Astrocyte of the spinal cord (primary cell): ENCODE measurements around the gene DLG5.
A peak's percentile ranks its signal among the peaks of the same experiment; 100 is the strongest.
"Not testable (repeated sequence)": the region's sequence is repeated elsewhere in the genome, so short reads cannot be mapped to it uniquely, and the experiment has no call there.

Experiments
- DNase-seq: peaks from one replicate; pipeline ENCODE4 v3.0.0; 2011; ENCODE audit warnings: low read depth, low spot score
- H3K4me3 ChIP-seq: 2 replicates; pipeline ENCODE4 v1.5.1; 2011; ENCODE audit warnings: low read depth, mild to moderate bottlenecking, low read length, moderate library complexity
- in situ Hi-C: cut with HindIII; loops from 2 replicates; pipeline ENCODE4 v1.10.0; 2017; ENCODE audit warnings: low sequenced_read_pairs
- TF ChIP-seq, protein P1 (sequence below): IDR thresholded peaks from 2 replicates; pipeline ENCODE4 v1.5.1; 2012; ENCODE audit warnings: low read depth, mild to moderate bottlenecking, low read length, inconsistent platforms

Gene DLG5

DNA sequence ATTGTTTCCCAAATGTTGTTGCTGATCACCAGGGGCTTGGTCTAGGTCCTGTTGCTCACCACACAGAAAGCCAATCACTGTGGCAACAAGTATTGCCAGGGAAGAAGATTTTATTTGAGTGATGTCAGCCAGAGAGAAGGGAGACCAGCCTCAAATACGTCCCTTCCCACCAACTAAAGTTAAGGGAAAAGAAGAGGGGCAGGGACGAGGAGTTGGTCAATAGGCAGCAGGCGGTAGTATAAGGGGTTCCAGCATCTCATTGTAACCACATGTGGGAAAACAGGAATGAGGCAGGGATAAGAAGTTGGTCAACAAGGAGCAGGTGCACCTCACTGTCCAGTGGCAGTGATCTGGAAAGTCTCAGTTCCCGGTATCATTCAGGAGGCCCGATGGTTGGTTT, 150.1 kb downstream of the DLG5 start:
- DNase-seq: no peak
- in situ Hi-C loops: no loop called here
- no peak overlapping the region for H3K4me3 ChIP-seq
- TF ChIP-seq, protein P1, sequence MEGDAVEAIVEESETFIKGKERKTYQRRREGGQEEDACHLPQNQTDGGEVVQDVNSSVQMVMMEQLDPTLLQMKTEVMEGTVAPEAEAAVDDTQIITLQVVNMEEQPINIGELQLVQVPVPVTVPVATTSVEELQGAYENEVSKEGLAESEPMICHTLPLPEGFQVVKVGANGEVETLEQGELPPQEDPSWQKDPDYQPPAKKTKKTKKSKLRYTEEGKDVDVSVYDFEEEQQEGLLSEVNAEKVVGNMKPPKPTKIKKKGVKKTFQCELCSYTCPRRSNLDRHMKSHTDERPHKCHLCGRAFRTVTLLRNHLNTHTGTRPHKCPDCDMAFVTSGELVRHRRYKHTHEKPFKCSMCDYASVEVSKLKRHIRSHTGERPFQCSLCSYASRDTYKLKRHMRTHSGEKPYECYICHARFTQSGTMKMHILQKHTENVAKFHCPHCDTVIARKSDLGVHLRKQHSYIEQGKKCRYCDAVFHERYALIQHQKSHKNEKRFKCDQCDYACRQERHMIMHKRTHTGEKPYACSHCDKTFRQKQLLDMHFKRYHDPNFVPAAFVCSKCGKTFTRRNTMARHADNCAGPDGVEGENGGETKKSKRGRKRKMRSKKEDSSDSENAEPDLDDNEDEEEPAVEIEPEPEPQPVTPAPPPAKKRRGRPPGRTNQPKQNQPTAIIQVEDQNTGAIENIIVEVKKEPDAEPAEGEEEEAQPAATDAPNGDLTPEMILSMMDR: no peak

DNA sequence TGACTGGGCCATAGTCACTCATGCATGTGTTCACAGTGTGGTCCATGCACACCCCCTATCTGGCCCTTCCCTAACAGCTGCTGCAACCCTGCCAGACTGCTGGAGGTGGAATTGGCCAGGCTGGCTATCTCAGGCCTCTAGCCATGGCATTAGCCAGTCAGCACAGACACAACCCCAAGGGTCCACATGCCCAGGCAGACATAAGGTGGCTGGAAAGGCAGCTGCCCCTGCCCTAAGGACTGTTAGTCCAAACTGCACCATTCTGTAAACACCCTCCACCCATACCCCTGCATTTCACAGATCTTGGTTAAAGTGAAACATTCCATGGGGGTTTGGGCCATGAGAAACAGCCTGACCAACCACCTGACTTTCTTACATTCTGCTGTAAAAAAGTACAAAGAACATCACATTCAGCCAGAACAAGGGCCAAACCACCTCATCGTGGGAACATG, 151.6 kb downstream of the DLG5 start:
- no peak overlapping the region for H3K4me3 ChIP-seq
- in situ Hi-C loops: no loop called here
- TF ChIP-seq, protein P1: no peak
- peak; percentile 69 for DNase-seq

DNA sequence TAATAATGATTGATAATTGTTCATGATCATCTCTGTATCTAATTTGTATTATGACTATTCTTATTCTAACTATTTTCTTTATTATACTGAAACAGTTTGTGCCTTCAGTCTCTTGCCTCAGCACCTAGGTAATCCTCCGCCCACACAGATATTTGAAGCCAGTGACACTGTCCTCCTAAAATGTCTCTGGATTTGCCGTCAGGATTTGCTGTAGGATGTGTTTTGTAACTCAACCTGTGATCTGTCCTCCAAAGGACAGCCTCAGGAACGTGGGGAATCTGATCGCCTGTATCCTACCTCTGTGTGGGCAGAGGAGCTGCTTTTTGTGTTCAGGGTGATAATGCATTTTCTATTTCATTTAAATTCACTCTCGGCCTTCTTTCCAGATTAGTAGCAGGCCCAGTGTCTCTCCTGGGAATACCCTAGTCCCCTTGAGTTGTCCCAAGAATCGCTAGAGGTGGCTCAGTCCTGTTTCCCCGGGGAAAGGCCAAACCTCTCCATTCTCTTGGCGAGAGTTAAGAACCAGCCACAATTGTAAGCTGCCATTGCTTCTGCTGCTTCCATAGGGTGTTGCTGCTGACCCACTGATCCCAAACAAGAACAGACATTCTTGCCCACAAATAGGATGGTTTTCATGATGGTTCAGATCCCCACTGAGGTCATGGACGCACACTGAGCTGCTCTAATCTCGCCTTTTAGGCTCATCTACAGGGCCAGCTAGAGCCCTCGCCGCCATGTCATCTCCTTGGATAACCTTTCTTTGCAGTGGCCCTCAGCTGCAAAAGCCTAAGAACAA, 152.7 kb downstream of the DLG5 start:
- in situ Hi-C loops: no loop called here
- TF ChIP-seq, protein P1: no peak
- H3K4me3 ChIP-seq: no peak overlapping the region
- DNase-seq: no peak

DNA sequence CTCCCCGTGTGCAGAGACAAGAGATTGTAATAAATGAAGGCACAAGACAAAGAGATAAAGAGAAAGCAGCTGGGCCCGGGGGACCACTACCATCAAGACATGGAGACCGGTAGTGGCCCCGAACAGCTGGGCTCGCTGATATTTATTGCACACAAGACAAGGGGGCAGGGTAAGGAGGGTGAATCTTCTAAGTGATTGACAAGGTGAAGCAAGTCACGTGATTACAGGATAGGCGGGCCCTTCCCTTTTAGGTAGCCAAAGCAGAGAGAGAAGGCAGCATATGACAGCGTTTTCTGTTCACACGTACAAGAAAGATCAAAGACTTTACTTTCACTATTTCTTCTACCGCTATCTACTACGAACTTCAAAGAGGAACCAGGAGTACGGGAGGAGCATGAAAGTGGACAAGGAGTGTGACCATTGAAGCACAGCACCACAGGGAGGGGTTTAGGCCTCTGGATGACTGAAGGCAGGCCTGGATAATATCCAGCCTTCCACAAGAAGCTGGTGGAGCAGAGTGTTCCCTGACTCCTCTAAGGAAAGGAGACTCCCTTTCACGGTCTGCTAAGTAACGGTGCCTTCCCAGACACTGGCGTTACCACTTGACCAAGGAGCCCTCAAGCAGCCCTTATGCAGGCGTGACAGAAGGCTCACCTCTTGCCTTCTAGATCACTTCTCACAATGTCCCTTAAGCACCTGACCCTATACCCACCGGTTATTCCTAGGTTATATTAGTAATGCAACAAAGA, 153.5 kb downstream of the DLG5 start:
- not testable (repeated sequence) for H3K4me3 ChIP-seq

DNA sequence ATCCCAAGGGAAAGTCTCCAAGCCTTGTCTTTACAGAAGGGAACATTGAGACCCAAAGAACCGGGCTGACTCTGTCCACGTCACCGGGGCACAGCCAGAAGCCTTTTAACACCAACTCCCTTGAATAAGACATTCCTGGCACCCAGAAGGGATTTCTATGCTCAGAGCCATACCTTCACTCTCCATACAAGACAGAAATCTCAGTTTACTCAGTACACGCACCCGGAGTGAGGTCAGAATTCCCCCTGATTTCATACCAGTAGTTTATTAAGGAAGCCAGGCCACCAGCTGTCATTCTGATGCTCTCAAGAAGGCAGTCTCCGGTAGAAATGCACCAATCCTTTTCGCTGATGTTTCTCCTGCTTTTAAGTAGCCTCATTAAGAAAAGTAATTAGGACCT, 154.7 kb downstream of the DLG5 start:
- H3K4me3 ChIP-seq: no peak overlapping the region
- DNase-seq: no peak
- TF ChIP-seq, protein P1: no peak
- in situ Hi-C loops: no loop called here

More for the DNA sequence above, 153.5 kb downstream of the DLG5 start:
- DNase-seq, in situ Hi-C loops: not testable (repeated sequence)

DNA sequence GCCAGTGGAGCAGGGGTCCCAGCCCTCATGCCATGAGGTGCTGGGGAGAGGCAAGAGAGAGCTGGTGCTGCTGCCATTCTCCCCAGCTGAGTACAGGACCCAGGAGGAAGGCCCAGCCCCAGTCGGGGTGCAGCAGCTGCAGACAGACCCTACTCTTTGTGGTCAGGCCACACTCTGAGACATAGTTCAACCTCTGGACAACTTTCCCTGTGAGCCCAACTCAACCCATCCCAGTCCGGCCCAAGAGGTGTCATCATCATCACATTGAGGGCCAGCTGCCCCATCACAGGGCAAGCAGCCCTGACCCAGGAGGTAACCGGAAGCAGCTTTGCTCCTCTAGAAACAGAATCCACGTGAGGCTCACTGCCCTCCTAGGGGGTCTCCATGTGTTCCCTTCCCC, 155.1 kb downstream of the DLG5 start:
- in situ Hi-C loops: no loop called here
- TF ChIP-seq, protein P1: no peak
- no peak for DNase-seq
- no peak overlapping the region for H3K4me3 ChIP-seq

DNA sequence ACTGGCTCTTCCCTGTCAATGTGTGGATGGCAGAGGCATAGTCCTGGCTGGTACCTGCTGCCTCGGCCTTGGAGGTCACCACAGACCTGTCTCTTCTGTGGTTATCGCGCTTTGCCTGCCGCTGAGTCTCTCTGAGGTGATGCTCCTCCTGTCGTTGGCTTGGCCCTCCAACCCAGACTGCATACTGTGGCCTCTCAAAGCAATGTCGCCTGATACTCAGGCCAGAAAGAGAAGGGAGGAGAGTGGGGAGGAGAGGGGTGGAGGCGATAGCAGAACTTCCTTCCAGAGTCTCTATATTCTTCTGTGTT, 155.7 kb downstream of the DLG5 start:
- in situ Hi-C loops: no loop called here
- no peak for DNase-seq
- TF ChIP-seq, protein P1: no peak
- no peak overlapping the region for H3K4me3 ChIP-seq
